ENCODE results near the gene RBM17. TPM values are rescaled to one million over a fixed set of nuclear protein-coding genes. Genes with fewer than 3 reads are reported as not detected.
"Not testable (repeated sequence)": the region's sequence is repeated elsewhere in the genome, so short reads cannot be mapped to it uniquely, and the experiment has no call there.

RBM17 gene
- total and polyA plus RNA-seq, 2 of the 4 experiments (the other 2 are of a cell fraction) = 24.6 to 56.7 TPM

DNA sequence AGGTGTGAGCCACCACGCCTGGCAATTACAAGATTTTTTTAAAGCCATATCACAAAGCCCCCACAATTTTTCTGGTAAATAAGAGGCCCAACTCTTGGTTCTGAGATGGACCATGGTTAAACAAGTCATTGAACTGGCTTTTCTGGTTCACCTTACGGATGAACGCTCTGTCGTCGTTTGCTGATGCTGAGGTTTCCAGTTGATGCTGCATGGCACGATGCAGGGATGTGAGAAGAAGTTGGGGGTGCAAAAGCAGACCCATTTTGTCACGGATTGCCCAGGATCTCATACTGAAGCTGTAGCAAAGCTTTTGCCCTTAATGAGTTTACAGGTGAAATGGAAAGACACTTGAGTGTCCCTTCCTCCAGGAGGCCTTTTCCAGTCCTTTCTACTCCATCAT is 24.7 kb upstream of the RBM17 start:
- ChIA-PET POLR2A (ENCODE audit: unreplicated experiment) (interaction anchor here (0.6 kb wide), 1 partner anchor 600 kb away, joined by 6 read pairs; no protein-coding TSS in a partner anchor), CTCF (no interaction called here)

DNA sequence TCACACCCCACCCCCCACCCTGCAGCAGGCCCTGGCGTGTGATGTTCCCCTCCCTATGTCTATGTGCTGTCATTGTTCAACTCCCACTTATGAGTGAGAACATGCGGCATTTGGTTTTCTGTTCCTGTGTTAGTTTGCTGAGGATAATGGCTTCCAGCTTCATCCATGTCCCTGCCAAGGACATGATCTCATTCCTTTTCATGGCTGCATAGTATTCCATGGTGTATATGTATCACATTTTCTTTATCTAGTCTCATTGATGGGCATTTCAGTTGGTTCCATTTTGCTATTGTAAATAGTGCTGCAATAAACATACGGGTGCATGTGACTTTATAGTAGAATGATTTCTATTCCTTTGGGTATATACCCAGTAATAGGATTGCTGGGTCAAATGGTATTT is 24.1 kb upstream of the RBM17 start:
- no CpG with 5 or more reads among the region's 3 CpGs for WGBS, 2 experiments (ENCODE audit: extremely low coverage in 2 of 2, insufficient read length in 1 of 2)

More for the DNA sequence above, 24.7 kb upstream of the RBM17 start:
- Histone ChIP-seq H3K14ac (replicated peaks; ENCODE audit: low read depth, low read length) (no peak overlapping the region), H2BK15ac (ENCODE audit: low read depth, low read length) (no peak overlapping the region), H2BK120ac (ENCODE audit: low read depth, low read length) (no peak overlapping the region), H3K4me2 (ENCODE audit: low read depth, low read length) (no peak overlapping the region), H2AK9ac (replicated peaks; ENCODE audit: low read depth, low read length, poor library complexity) (no peak overlapping the region), H3K9ac (ENCODE audit: low read depth, low read length) (no peak overlapping the region), H3K9me1 (ENCODE audit: insufficient read depth, low read length) (no peaks in the 10 kb centered on the region), H3K23ac (ENCODE audit: low read depth, low read length) (no peak overlapping the region), H3K36me3 (ENCODE audit: control insufficient read depth, insufficient read depth, low read length) (no peaks in the 10 kb centered on the region), H3K27ac (ENCODE audit: insufficient read depth, low read length) (no peak overlapping the region), H3K4ac (ENCODE audit: low read depth, low read length) (no peak overlapping the region), H4K91ac (ENCODE audit: insufficient read depth, low read depth, low read length) (no peak overlapping the region), H4K20me1 (ENCODE audit: insufficient read depth, low read length) (no peaks in the 10 kb centered on the region), H3K9me3 (ENCODE audit: control insufficient read depth, insufficient read depth, low read length) (peaks cover 2% of the 10 kb centered on the region; the same call in 1 of the 2 replicates), H2BK5ac (ENCODE audit: low read depth, low read length, poor library complexity, severe bottlenecking) (no peak overlapping the region), H4K8ac (ENCODE audit: low read depth in 2 of 2, low read length in 2 of 2) (no peak overlapping the region), H3K4me3 (ENCODE audit: insufficient read depth, low read depth, low read length) (no peak overlapping the region), H3K79me1 (ENCODE audit: low read depth in 1 of 2, low read length in 2 of 2) (no peaks in the 10 kb centered on the region), H4K5ac (ENCODE audit: low read depth, low read length) (no peak overlapping the region), H2AK5ac (ENCODE audit: low read depth, low read length) (no peak overlapping the region), H2AFZ (replicated peaks; ENCODE audit: low read length, poor library complexity) (no peak overlapping the region), H3K27me3 (ENCODE audit: control insufficient read depth, insufficient read depth, low read length) (peaks cover 30% of the 10 kb centered on the region), H2BK20ac (ENCODE audit: low read depth, low read length) (no peak overlapping the region), H3K56ac (ENCODE audit: extremely low read depth, insufficient read depth, low read length) (no peak overlapping the region), H3K18ac (ENCODE audit: low read depth, low read length) (no peak overlapping the region), H3K4me1 (ENCODE audit: control insufficient read depth, insufficient read depth, low read length) (no peaks in the 10 kb centered on the region)
- in situ Hi-C loops (cut with MboI; ENCODE audit: low sequenced_read_pairs) (no loop called here), dilution Hi-C loops (cut with HindIII; ENCODE audit: low sequenced_read_pairs, unreplicated experiment) (no loop called here), intact Hi-C loops (cut with micrococcal nuclease) (no loop called here)
- no TSS peak for BruUV-seq (replicated peaks)
- 74% methylated on average over 5 of the region's 7 CpGs; no CpG with 5 or more reads in 1 of the 2 experiments for WGBS, 2 experiments (ENCODE audit: extremely low coverage in 2 of 2, insufficient read length in 1 of 2)
- no peak for ATAC-seq (ENCODE audit: low read depth)
- TF ChIP-seq MAFK (IDR thresholded peaks at IDR 0.05; ENCODE audit: low read depth, low read length) (no peak), CHD1 (IDR thresholded peaks at IDR 0.05; ENCODE audit: low read depth, low read length) (no peak), SMC3 (IDR thresholded peaks at IDR 0.05; ENCODE audit: low read depth, low read length) (no peak), NFE2L2 (IDR thresholded peaks at IDR 0.05; ENCODE audit: low read depth, low read length) (no peak), RCOR1 (IDR thresholded peaks at IDR 0.05; ENCODE audit: insufficient replicate concordance, low read length) (no peak), FOS (IDR thresholded peaks at IDR 0.05; ENCODE audit: low read depth, low read length) (no peak), RFX5 (IDR thresholded peaks at IDR 0.05; ENCODE audit: low read depth, low read length) (no peak)
- TF ChIP-seq, protein P1, sequence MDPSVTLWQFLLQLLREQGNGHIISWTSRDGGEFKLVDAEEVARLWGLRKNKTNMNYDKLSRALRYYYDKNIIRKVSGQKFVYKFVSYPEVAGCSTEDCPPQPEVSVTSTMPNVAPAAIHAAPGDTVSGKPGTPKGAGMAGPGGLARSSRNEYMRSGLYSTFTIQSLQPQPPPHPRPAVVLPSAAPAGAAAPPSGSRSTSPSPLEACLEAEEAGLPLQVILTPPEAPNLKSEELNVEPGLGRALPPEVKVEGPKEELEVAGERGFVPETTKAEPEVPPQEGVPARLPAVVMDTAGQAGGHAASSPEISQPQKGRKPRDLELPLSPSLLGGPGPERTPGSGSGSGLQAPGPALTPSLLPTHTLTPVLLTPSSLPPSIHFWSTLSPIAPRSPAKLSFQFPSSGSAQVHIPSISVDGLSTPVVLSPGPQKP (IDR thresholded peaks at IDR 0.05; ENCODE audit: borderline replicate concordance, low read depth, low read length) = no peak
- TF ChIP-seq, protein P2, sequence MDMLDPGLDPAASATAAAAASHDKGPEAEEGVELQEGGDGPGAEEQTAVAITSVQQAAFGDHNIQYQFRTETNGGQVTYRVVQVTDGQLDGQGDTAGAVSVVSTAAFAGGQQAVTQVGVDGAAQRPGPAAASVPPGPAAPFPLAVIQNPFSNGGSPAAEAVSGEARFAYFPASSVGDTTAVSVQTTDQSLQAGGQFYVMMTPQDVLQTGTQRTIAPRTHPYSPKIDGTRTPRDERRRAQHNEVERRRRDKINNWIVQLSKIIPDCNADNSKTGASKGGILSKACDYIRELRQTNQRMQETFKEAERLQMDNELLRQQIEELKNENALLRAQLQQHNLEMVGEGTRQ (IDR thresholded peaks at IDR 0.05; ENCODE audit: low read depth, low read length) = no peak
- no peak for DNase-seq

More for the DNA sequence above, 24.1 kb upstream of the RBM17 start:
- H2BK5ac ChIP-seq (ENCODE audit: low read depth, low read length, poor library complexity, severe bottlenecking); H4K8ac ChIP-seq (ENCODE audit: low read depth in 2 of 2, low read length in 2 of 2); H3K4me1 ChIP-seq (ENCODE audit: control insufficient read depth, insufficient read depth, low read length); DNase-seq; H3K4ac ChIP-seq (ENCODE audit: low read depth, low read length); CTCF ChIA-PET; intact Hi-C loops (cut with micrococcal nuclease); H3K79me1 ChIP-seq (ENCODE audit: low read depth in 1 of 2, low read length in 2 of 2); dilution Hi-C loops (cut with HindIII; ENCODE audit: low sequenced_read_pairs, unreplicated experiment); H3K9me1 ChIP-seq (ENCODE audit: insufficient read depth, low read length); H4K20me1 ChIP-seq (ENCODE audit: insufficient read depth, low read length); H3K4me3 ChIP-seq (ENCODE audit: insufficient read depth, low read depth, low read length); ATAC-seq (ENCODE audit: low read depth); H3K23ac ChIP-seq (ENCODE audit: low read depth, low read length); H2AK9ac ChIP-seq (replicated peaks; ENCODE audit: low read depth, low read length, poor library complexity); H3K27ac ChIP-seq (ENCODE audit: insufficient read depth, low read length); H2BK15ac ChIP-seq (ENCODE audit: low read depth, low read length); H3K9ac ChIP-seq (ENCODE audit: low read depth, low read length); H2AFZ ChIP-seq (replicated peaks; ENCODE audit: low read length, poor library complexity); H3K18ac ChIP-seq (ENCODE audit: low read depth, low read length); POLR2A ChIA-PET (ENCODE audit: unreplicated experiment); H4K5ac ChIP-seq (ENCODE audit: low read depth, low read length); H3K36me3 ChIP-seq (ENCODE audit: control insufficient read depth, insufficient read depth, low read length); H2AK5ac ChIP-seq (ENCODE audit: low read depth, low read length); H3K4me2 ChIP-seq (ENCODE audit: low read depth, low read length); H3K14ac ChIP-seq (replicated peaks; ENCODE audit: low read depth, low read length); H3K56ac ChIP-seq (ENCODE audit: extremely low read depth, insufficient read depth, low read length); BruUV-seq (replicated peaks); H4K91ac ChIP-seq (ENCODE audit: insufficient read depth, low read depth, low read length); H2BK120ac ChIP-seq (ENCODE audit: low read depth, low read length); in situ Hi-C loops (cut with MboI; ENCODE audit: low sequenced_read_pairs); H2BK20ac ChIP-seq (ENCODE audit: low read depth, low read length); H3K9me3 ChIP-seq (ENCODE audit: control insufficient read depth, insufficient read depth, low read length): not testable (repeated sequence)
- peaks cover 29% of the 10 kb centered on the region for H3K27me3 ChIP-seq (ENCODE audit: control insufficient read depth, insufficient read depth, low read length)

Measured in IMR-90 (cell line).